GM12892 (cell line): Measurements from ENCODE around the gene ZNRF2.

ENCODE experiments used
- POLR2A ChIP-seq: IDR thresholded peaks from 2 replicates; pipeline ENCODE4 v1.6.1; 2011; ENCODE audit warnings: low read depth, low read length, control low read depth
- POLR2AphosphoS5 ChIP-seq: IDR thresholded peaks from 2 replicates; pipeline ENCODE4 v1.6.1; 2011; ENCODE audit warnings: low read depth, low read length, control low read depth

DNA sequence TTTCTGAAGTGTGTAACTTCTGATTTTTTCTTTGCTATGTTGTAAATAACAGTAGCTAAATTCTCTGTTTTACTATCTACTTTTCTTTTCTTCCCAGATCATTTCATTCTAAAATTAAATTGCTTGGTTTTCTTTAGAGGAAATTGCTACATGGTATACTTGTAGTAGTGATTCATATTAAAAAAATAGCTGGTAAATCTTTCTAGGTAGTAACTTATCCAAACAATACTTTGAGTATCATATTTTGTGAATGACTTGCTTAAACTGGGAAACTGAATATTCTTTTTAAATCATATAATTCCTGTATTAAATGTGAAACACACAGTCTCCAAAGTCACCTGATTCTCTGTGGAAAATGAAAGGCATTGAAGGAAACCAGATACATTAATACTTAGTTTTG is 85.5 kb downstream of the ZNRF2 start:
- TF ChIP-seq POLR2A (no peak), POLR2AphosphoS5 (no peak)
